ENCODE results near the gene DAPK2. TPM values are rescaled to one million over a fixed set of nuclear protein-coding genes. Genes with fewer than 3 reads are reported as not detected.

DAPK2 gene
- total and polyA plus RNA-seq, 2 of the 13 experiments (the other 11 are each of a cell fraction or from before 2014, with no cell fraction given), result 0.33 to 0.63 TPM

- TF ChIP-seq EP300 (IDR thresholded peaks at IDR 0.05; ENCODE audit: low read depth in 2 of 2, low read length in 2 of 2), result no peak
- 0 out of 2 replicates have a peak, but pooled peaks have one; percentile 25 for TF ChIP-seq EP300 (CRISPR knock-in tag; IDR thresholded peaks at IDR 0.05; ENCODE audit: borderline replicate concordance)
- peak; percentile 65 for TF ChIP-seq FOSL2 (CRISPR knock-in tag; IDR thresholded peaks at IDR 0.05)
- peak; percentile 67; the same call in 1 of the 2 replicates for TF ChIP-seq NFE2 (CRISPR knock-in tag; IDR thresholded peaks at IDR 0.05)
- peak; percentile 37 for TF ChIP-seq TEAD3 (CRISPR knock-in tag; optimal IDR thresholded peaks at IDR 0.05; ENCODE audit: borderline replicate concordance)
- no peak for TF ChIP-seq ZNF740 (CRISPR knock-in tag; IDR thresholded peaks at IDR 0.05)
- TF ChIP-seq IRF1 (CRISPR knock-in tag; IDR thresholded peaks at IDR 0.05; ENCODE audit: low read depth), result no peak
- TF ChIP-seq NR2F1 (CRISPR knock-in tag; IDR thresholded peaks at IDR 0.05), result 0 out of 4 replicates have a peak, but pooled peaks have one; percentile 14 to 37
- TF ChIP-seq MAFG (CRISPR knock-in tag; IDR thresholded peaks at IDR 0.05), result peak; percentile 45; the same call in 1 of the 2 replicates
- no peak for TF ChIP-seq ZMAT3 (CRISPR knock-in tag; conservative IDR thresholded peaks at IDR 0.05)
- peak; percentile 79 for TF ChIP-seq NFE2L2 (IDR thresholded peaks at IDR 0.05; ENCODE audit: low read length)
- TF ChIP-seq ZNF780A (CRISPR knock-in tag; IDR thresholded peaks at IDR 0.05), result no peak
- 0 out of 2 replicates have a peak, but pooled peaks have one; percentile 22 for TF ChIP-seq RXRB (CRISPR knock-in tag; IDR thresholded peaks at IDR 0.05; ENCODE audit: borderline replicate concordance)
- no peak for TF ChIP-seq PBX2 (CRISPR knock-in tag; IDR thresholded peaks at IDR 0.05)
- TF ChIP-seq MAFK (conservative IDR thresholded peaks at IDR 0.05 in 1 of 2, IDR thresholded peaks at IDR 0.05 in 1 of 2; ENCODE audit: low read length in 2 of 2), result peak; percentile 25 to 31; a peak in 2 of 4 replicates
- peak; percentile 68; the same call in 1 of the 2 replicates for TF ChIP-seq RXRA (CRISPR knock-in tag; IDR thresholded peaks at IDR 0.05)
- TF ChIP-seq ZNF704 (CRISPR knock-in tag; IDR thresholded peaks at IDR 0.05; ENCODE audit: borderline replicate concordance), result no peak
- no peak for TF ChIP-seq PHF5A (CRISPR knock-in tag; IDR thresholded peaks at IDR 0.05; ENCODE audit: low read depth, unreplicated experiment)
- TF ChIP-seq YEATS2 (CRISPR knock-in tag; IDR thresholded peaks at IDR 0.05; ENCODE audit: borderline replicate concordance), result 0 out of 2 replicates have a peak, but pooled peaks have one; percentile 27
- no peak for TF ChIP-seq ISL2 (CRISPR knock-in tag; IDR thresholded peaks at IDR 0.05)
- no peak for TF ChIP-seq ZNF513 (CRISPR knock-in tag; conservative IDR thresholded peaks at IDR 0.05)
- no peak for TF ChIP-seq CREB3 (CRISPR knock-in tag; IDR thresholded peaks at IDR 0.05)
Observed at GRCh38 chr15:63896336-63897115, 149.8 kb downstream of the DAPK2 start (continued).

Measured in HepG2 (cell line).